Thyroid gland (tissue), 4 donors: ENCODE data around the gene RNF149.

ENCODE experiments used
- POLR2A ChIP-seq, 2 donors: fragments of 450-650 bp; IDR thresholded peaks; one replicate each; pipeline ENCODE4 v1.6.1; 2017; ENCODE audit warnings: antibody characterized with exemption in 2 of 2, mild to moderate bottlenecking in 2 of 2, moderate library complexity in 1 of 2
- TF ChIP-seq, protein P1 (sequence below), 6 experiments: fragments of 200-600 bp in 3 of 6; fragments of 450-650 bp in 3 of 6; sonication (generic) in 3 of 6; IDR thresholded peaks; one replicate each; pipeline ENCODE4 v1.5.1; 2016 to 2019; ENCODE audit warnings: antibody characterized with exemption in 6 of 6, mild to moderate bottlenecking in 2 of 6, inconsistent platforms in 1 of 6, moderate library complexity in 1 of 6

DNA sequence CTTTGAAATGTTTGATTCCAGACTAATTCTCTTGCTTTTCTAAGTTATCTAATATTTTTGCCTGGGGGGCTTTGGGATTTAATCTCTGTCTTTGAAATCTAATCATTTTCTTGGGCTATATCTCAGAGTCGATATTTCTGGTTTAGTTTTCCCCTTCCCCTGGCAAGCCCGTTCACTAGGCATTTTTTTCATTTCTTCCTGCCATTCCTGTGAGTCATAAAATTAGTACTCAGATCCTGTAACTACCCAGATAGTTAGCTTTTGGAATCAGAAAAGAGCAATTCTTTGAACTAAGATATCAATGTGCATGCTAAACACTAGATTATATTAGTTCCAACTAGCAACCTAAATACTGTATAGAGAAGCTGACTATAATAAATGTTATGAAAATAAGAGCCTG, 29.4 kb upstream of the RNF149 start:
- TF ChIP-seq, protein P1, sequence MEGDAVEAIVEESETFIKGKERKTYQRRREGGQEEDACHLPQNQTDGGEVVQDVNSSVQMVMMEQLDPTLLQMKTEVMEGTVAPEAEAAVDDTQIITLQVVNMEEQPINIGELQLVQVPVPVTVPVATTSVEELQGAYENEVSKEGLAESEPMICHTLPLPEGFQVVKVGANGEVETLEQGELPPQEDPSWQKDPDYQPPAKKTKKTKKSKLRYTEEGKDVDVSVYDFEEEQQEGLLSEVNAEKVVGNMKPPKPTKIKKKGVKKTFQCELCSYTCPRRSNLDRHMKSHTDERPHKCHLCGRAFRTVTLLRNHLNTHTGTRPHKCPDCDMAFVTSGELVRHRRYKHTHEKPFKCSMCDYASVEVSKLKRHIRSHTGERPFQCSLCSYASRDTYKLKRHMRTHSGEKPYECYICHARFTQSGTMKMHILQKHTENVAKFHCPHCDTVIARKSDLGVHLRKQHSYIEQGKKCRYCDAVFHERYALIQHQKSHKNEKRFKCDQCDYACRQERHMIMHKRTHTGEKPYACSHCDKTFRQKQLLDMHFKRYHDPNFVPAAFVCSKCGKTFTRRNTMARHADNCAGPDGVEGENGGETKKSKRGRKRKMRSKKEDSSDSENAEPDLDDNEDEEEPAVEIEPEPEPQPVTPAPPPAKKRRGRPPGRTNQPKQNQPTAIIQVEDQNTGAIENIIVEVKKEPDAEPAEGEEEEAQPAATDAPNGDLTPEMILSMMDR (IDR thresholded peaks at IDR 0.05) = no peak
- no peak for TF ChIP-seq POLR2A (IDR thresholded peaks at IDR 0.05)
